Left ventricle myocardium inferior (tissue), 1 donor: Measurements from ENCODE around the gene GNAI3. TPM values are rescaled to one million over a fixed set of nuclear protein-coding genes. Genes with fewer than 3 reads are reported as not detected.

Source experiments
- DNase-seq: peaks from one replicate; pipeline ENCODE4 v3.0.0-alpha.2; 2020
- H3K27ac ChIP-seq: fragments of 200-600 bp; replicated peaks from 2 replicates; pipeline ENCODE4 v1.8.0; 2021
- H3K27me3 ChIP-seq: fragments of 200-600 bp; 2 replicates; pipeline ENCODE4 v1.8.0; 2021; ENCODE audit warnings: low read depth
- H3K36me3 ChIP-seq: fragments of 200-600 bp; 2 replicates; pipeline ENCODE4 v1.8.0; 2021
- H3K4me1 ChIP-seq: fragments of 200-600 bp; 2 replicates; pipeline ENCODE4 v1.8.0; 2021
- H3K4me3 ChIP-seq: fragments of 200-600 bp; 2 replicates; pipeline ENCODE4 v1.8.0; 2021; ENCODE audit warnings: mild to moderate bottlenecking, moderate library complexity
- H3K9me3 ChIP-seq: fragments of 200-600 bp; replicated peaks from 2 replicates; pipeline ENCODE4 v1.8.0; 2021
- CTCF ChIP-seq: fragments of 200-600 bp; IDR thresholded peaks from 2 replicates; pipeline ENCODE4 v1.8.0; 2021; ENCODE audit warnings: antibody characterized with exemption, mild to moderate bottlenecking, borderline replicate concordance
- intact Hi-C: fragments of 100-400 bp; cut with micrococcal nuclease; formaldehyde crosslinking; loops from one replicate; pipeline ENCODE4 v1.11.0; 2022
- total RNA-seq: library from RNA; stranded (reverse); fragmentation: NEBNext Ultra II Directional; extraction: Animal tissue kit (Norgen Biotek cat#: 25700); gene quantifications from one replicate; pipeline ENCODE4 v1.2.1, GENCODE V29; 2021
- donor health status: DM: no; HTN: yes; CAD: no; lungs with severe emphysema.

GNAI3 gene
- total RNA-seq, 1 donor from 2014 or later, result 2.0 TPM

GRCh38 chr1:109537450-109538178 is 10.8 kb upstream of the GNAI3 start:
- intact Hi-C loops, result loop anchor here (2.0 kb wide), 1 partner anchor 43 kb away; the partner anchor contains the start of gene CYB561D1
- no peak overlapping the region for H3K4me3 ChIP-seq
- no peak for DNase-seq
- peaks cover 30% of the 10 kb centered on the region for H3K4me1 ChIP-seq
- no peaks in the 10 kb centered on the region for H3K36me3 ChIP-seq
- H3K27ac ChIP-seq, result peak overlapping the region; percentile 87
- no peaks in the 10 kb centered on the region for H3K9me3 ChIP-seq
- H3K27me3 ChIP-seq, result no peaks in the 10 kb centered on the region
- TF ChIP-seq CTCF, result no peak

GRCh38 chr1:109538827-109539555 is 9.4 kb upstream of the GNAI3 start:
- H3K36me3 ChIP-seq, result no peaks in the 10 kb centered on the region
- intact Hi-C loops, result no loop called here
- H3K4me1 ChIP-seq, result peaks cover 24% of the 10 kb centered on the region
- no peak overlapping the region for H3K4me3 ChIP-seq
- H3K27me3 ChIP-seq, result no peaks in the 10 kb centered on the region
- TF ChIP-seq CTCF, result no peak
- H3K27ac ChIP-seq, result no peak overlapping the region
- no peak for DNase-seq
- H3K9me3 ChIP-seq, result no peaks in the 10 kb centered on the region

GRCh38 chr1:109539676-109540075 is 8.7 kb upstream of the GNAI3 start, which contains the start of gene GPR61:
GPR61 (plus strand) TSS chr1:109539872; CDS start chr1:109543023, 3,151 bp downstream.
- Histone ChIP-seq H3K36me3 (no peaks in the 10 kb centered on the region), H3K27ac (no peak within 1 kb of the TSS), H3K9me3 (no peaks in the 10 kb centered on the region), H3K27me3 (no peaks in the 10 kb centered on the region), H3K4me3 (no peak within 1 kb of the TSS), H3K4me1 (peaks cover 24% of the 10 kb centered on the region)
- TF ChIP-seq CTCF, result no peak
- DNase-seq, result no peak
- intact Hi-C loops, result loop anchor here (10.0 kb wide), 1 partner anchor 445 kb away; the partner anchor contains the start of gene AHCYL1

- no peak for DNase-seq
- TF ChIP-seq CTCF, result no peak
- peaks cover 13% of the 10 kb centered on the region for H3K4me1 ChIP-seq
These were observed 7.3 kb upstream of the GNAI3 start for GRCh38 chr1:109541102-109541501.

GRCh38 chr1:109542657-109543056 is 5.8 kb upstream of the GNAI3 start:
- H3K36me3 ChIP-seq, result no peaks in the 10 kb centered on the region
- intact Hi-C loops, result loop anchor here (10.0 kb wide), 1 partner anchor 442 kb away; the partner anchor contains the start of gene AHCYL1
- no peak for DNase-seq

More at GRCh38 chr1:109541102-109541501, 7.3 kb upstream of the GNAI3 start:
- Histone ChIP-seq H3K36me3 (no peaks in the 10 kb centered on the region), H3K27me3 (no peaks in the 10 kb centered on the region), H3K27ac (no peak overlapping the region), H3K4me3 (no peak overlapping the region), H3K9me3 (no peaks in the 10 kb centered on the region)
- intact Hi-C loops, result loop anchor here (10.0 kb wide), 1 partner anchor 444 kb away; the partner anchor contains the start of gene AHCYL1

More at GRCh38 chr1:109542657-109543056, 5.8 kb upstream of the GNAI3 start:
- Histone ChIP-seq H3K27me3 (no peaks in the 10 kb centered on the region), H3K9me3 (no peaks in the 10 kb centered on the region), H3K27ac (no peak overlapping the region), H3K4me3 (no peak overlapping the region), H3K4me1 (peaks cover 13% of the 10 kb centered on the region)
- TF ChIP-seq CTCF, result no peak
